Smooth muscle cell (in vitro differentiated cells): ENCODE results near the gene GABBR1. TPM values are rescaled to one million over a fixed set of nuclear protein-coding genes. Genes with fewer than 3 reads are reported as not detected.

Experiments used
- DNase-seq: peaks from one replicate; lab custom pipeline; 2025; ENCODE audit not compliant: unreplicated experiment; lab: John Stamatoyannopoulos, UW
- H2AFZ ChIP-seq: fragments of 200-600 bp; sonication (generic); 2 replicates; pipeline ENCODE4 v1.6.0; 2016; ENCODE audit warnings: antibody characterized with exemption, low read depth, mild to moderate bottlenecking
- H3F3A ChIP-seq: fragments of 200-600 bp; sonication (generic); 2 replicates; pipeline ENCODE4 v1.6.0; 2017; ENCODE audit warnings: antibody characterized with exemption, low read depth
- H3K27ac ChIP-seq: fragments of 200-600 bp; sonication (generic); 2 replicates; pipeline ENCODE4 v1.5.1; 2016; ENCODE audit warnings: low read depth, mild to moderate bottlenecking
- H3K27me3 ChIP-seq: fragments of 200-600 bp; sonication (generic); 2 replicates; pipeline ENCODE4 v1.6.1; 2016; ENCODE audit warnings: low read depth, mild to moderate bottlenecking
- H3K36me3 ChIP-seq: fragments of 200-600 bp; sonication (generic); 2 replicates; pipeline ENCODE4 v1.5.1; 2016; ENCODE audit warnings: low read depth
- H3K4me1 ChIP-seq: fragments of 200-600 bp; sonication (generic); 2 replicates; pipeline ENCODE4 v1.5.1; 2016; ENCODE audit warnings: low read depth
- H3K4me2 ChIP-seq: fragments of 200-600 bp; sonication (generic); 2 replicates; pipeline ENCODE4 v1.6.0; 2016; ENCODE audit warnings: mild to moderate bottlenecking
- H3K4me3 ChIP-seq: fragments of 200-600 bp; sonication (generic); 2 replicates; pipeline ENCODE4 v1.5.1; 2016; ENCODE audit warnings: mild to moderate bottlenecking
- H3K79me2 ChIP-seq: fragments of 200-600 bp; sonication (generic); 2 replicates; pipeline ENCODE4 v1.6.0; 2016; ENCODE audit warnings: low read depth, mild to moderate bottlenecking
- H3K9ac ChIP-seq: fragments of 200-600 bp; sonication (generic); 2 replicates; pipeline ENCODE4 v1.6.0; 2016; ENCODE audit warnings: low read depth
- H3K9me3 ChIP-seq: fragments of 200-600 bp; sonication (generic); replicated peaks from 2 replicates; pipeline ENCODE4 v1.5.1; 2016; ENCODE audit warnings: low read depth
- H4K20me1 ChIP-seq: fragments of 200-600 bp; sonication (generic); 2 replicates; pipeline ENCODE4 v1.6.0; 2016; ENCODE audit warnings: low read depth
- WGBS: methylation state at CpG from one replicate; pipeline ENCODE4 v1.1.7; 2016; ENCODE audit warnings: low lambda C conversion rate; 5-methylcytosine and 5-hydroxymethylcytosine counted together
- polyA plus RNA-seq: library from polyadenylated mRNA; unstranded; fragments of >200 nt; fragmentation: Nextera tagmentation; extraction: Ambion mirVana; gene quantifications from 2 replicates; pipeline ENCODE4 v1.2.1, GENCODE V29; 2016
- small RNA-seq: library from RNA; depleted of rRNA; stranded (forward); fragments of <200 nt; gene quantifications from one replicate; pipeline ENCODE3, GENCODE V24; 2014
- total RNA-seq: library from RNA; depleted of rRNA; stranded (reverse); fragments of >200 nt; gene quantifications from 2 replicates; pipeline ENCODE4 v1.2.3, GENCODE V29; 2014
- TF ChIP-seq, protein P1 (sequence below): fragments of 200-600 bp; sonication (generic); IDR thresholded peaks from 2 replicates; pipeline ENCODE4 v1.5.1; 2017; ENCODE audit warnings: borderline replicate concordance, mild to moderate bottlenecking, antibody characterized with exemption; ENCODE audit not compliant: insufficient read depth, poor library complexity, severe bottlenecking

Gene GABBR1
- total and polyA plus RNA-seq, 2 experiments from 2014 or later: 13.2 to 26.0 TPM

DNA sequence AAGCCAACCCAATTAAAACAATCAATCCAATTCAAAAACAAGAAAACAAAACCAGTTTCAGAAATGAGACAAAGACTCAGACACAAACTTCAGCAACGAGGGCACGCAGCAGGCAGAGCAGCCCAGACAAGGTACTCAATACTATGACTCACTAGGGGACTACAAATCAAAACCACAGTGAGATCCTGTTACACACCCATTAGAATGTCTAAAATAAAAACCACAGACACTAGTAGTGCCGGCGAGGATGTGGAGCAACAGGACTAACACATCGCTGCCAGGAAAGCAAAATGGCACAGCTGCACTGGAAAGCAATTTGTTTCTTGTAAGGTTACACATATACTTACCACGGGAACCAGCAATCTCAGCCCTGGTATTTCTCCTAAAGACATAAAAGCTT is 116.9 kb downstream of the GABBR1 start:
- H3K79me2 ChIP-seq: no peaks in the 10 kb centered on the region
- H3K4me1 ChIP-seq: no peaks in the 10 kb centered on the region
- no peak overlapping the region for H3K4me3 ChIP-seq
- H2AFZ ChIP-seq: no peak overlapping the region
- H3K9ac ChIP-seq: no peak overlapping the region
- H3K27me3 ChIP-seq: no peaks in the 10 kb centered on the region
- DNase-seq: no peak
- H4K20me1 ChIP-seq: no peaks in the 10 kb centered on the region
- no peak overlapping the region for H3K4me2 ChIP-seq
- TF ChIP-seq, protein P1, sequence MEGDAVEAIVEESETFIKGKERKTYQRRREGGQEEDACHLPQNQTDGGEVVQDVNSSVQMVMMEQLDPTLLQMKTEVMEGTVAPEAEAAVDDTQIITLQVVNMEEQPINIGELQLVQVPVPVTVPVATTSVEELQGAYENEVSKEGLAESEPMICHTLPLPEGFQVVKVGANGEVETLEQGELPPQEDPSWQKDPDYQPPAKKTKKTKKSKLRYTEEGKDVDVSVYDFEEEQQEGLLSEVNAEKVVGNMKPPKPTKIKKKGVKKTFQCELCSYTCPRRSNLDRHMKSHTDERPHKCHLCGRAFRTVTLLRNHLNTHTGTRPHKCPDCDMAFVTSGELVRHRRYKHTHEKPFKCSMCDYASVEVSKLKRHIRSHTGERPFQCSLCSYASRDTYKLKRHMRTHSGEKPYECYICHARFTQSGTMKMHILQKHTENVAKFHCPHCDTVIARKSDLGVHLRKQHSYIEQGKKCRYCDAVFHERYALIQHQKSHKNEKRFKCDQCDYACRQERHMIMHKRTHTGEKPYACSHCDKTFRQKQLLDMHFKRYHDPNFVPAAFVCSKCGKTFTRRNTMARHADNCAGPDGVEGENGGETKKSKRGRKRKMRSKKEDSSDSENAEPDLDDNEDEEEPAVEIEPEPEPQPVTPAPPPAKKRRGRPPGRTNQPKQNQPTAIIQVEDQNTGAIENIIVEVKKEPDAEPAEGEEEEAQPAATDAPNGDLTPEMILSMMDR: no peak
- no peaks in the 10 kb centered on the region for H3F3A ChIP-seq
- H3K9me3 ChIP-seq: no peaks in the 10 kb centered on the region
- H3K27ac ChIP-seq: peak overlapping the region; percentile 71
- 47% methylated on average over 6 of the region's 6 CpGs for WGBS
- no peaks in the 10 kb centered on the region for H3K36me3 ChIP-seq

DNA sequence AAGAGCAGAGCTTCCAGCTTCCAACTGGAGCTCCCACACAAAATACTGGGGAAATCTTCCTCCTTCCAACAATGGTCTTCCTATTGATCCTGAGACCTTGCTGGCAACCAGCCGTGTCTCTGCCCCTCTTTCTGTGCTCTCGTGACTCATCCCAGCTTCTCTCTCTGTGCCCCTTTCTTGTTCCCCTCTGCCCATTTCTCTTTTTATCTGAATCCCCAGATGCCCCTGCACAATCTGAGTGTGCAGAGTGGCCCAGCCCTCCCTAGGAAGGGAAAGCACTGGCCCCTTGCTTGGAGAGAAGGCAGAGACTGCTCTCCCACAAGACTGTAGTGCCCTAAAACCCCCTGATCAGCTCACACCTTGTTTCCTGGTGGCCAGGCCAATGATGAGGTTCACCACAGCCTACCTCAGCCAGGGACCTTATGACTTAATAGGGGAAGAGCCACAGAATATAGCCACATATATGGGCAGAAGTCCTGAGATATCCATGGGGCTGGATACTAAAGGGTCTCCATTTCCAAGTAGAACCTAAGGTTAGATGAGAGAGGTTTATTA is 122.2 kb downstream of the GABBR1 start:
- H3K4me1 ChIP-seq: no peaks in the 10 kb centered on the region
- H3K27ac ChIP-seq: no peak overlapping the region
- H2AFZ ChIP-seq: no peak overlapping the region
- no peak overlapping the region for H3K4me2 ChIP-seq
- no peaks in the 10 kb centered on the region for H3K27me3 ChIP-seq
- no peak overlapping the region for H3K4me3 ChIP-seq
- H3F3A ChIP-seq: no peaks in the 10 kb centered on the region
- no peaks in the 10 kb centered on the region for H3K79me2 ChIP-seq
- no peaks in the 10 kb centered on the region for H3K9me3 ChIP-seq
- H3K36me3 ChIP-seq: no peaks in the 10 kb centered on the region
- H4K20me1 ChIP-seq: no peaks in the 10 kb centered on the region
- H3K9ac ChIP-seq: no peak overlapping the region
- no peak for DNase-seq
- WGBS: 85% methylated on average over 2 of the region's 2 CpGs
- TF ChIP-seq, protein P1: no peak

DNA sequence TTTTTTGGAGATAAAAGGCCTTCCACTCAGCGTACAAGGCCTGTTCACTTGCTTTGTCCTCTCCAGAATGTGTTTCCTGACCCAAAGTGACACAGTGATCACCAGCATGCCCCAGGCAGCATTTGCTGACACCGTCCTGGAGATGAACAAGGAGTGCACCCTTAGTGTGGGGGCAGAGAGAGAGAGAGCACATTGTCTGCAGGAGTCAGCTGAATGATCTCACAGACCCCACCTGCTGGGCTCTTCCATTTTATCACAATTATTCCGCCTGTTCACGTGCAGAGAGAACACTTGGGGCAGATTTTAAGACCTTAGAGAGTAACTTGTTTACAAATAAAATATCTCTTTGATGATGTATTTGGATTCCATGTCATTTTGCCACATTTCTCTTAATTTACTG is 122.8 kb downstream of the GABBR1 start:
- Histone ChIP-seq H4K20me1 (no peaks in the 10 kb centered on the region), H3K79me2 (no peaks in the 10 kb centered on the region), H2AFZ (no peak overlapping the region), H3K27me3 (no peaks in the 10 kb centered on the region), H3F3A (no peaks in the 10 kb centered on the region), H3K27ac (no peak overlapping the region), H3K9me3 (no peaks in the 10 kb centered on the region), H3K9ac (no peak overlapping the region), H3K4me3 (no peak overlapping the region), H3K4me1 (no peaks in the 10 kb centered on the region), H3K36me3 (no peaks in the 10 kb centered on the region), H3K4me2 (no peak overlapping the region)
- no peak for DNase-seq
- WGBS: 67% methylated on average over 4 of the region's 4 CpGs
- TF ChIP-seq, protein P1: no peak

Small RNAs within 50 kb of the gene (small RNA-seq; reads per million reads assigned to genes)
- gene SNORD32B (0.13 reads per million), gene SUMO2P1 (3.2 reads per million, percentile 54 among the genes with 10 or more reads in this experiment), gene TMEM183AP1 (0.11 reads per million)

Other genes starting within 250 kb of the GABBR1 start
- gene OR12D2, start 237.6 kb downstream of the GABBR1 start, total RNA-seq: not detected in 2 replicates
- not detected in 2 replicates for gene OR12D2, start 237.6 kb downstream of the GABBR1 start, polyA plus RNA-seq
- not detected in 2 replicates for gene OR12D1, start 218.3 kb downstream of the GABBR1 start, total RNA-seq
- gene OR12D1, start 218.3 kb downstream of the GABBR1 start, polyA plus RNA-seq: not detected in 2 replicates
- gene OR10C1, start 193.9 kb downstream of the GABBR1 start, total RNA-seq: not detected in 2 replicates
- gene OR10C1, start 193.9 kb downstream of the GABBR1 start, polyA plus RNA-seq: not detected in 2 replicates
- not detected in 2 replicates for gene OR11A1, start 176.1 kb downstream of the GABBR1 start, total RNA-seq
- not detected in 2 replicates for gene OR11A1, start 176.1 kb downstream of the GABBR1 start, polyA plus RNA-seq
- not detected in 2 replicates for gene OR2H1, start 176.0 kb downstream of the GABBR1 start, total RNA-seq
- gene OR2H1, start 176.0 kb downstream of the GABBR1 start, polyA plus RNA-seq: not detected in 2 replicates
- gene MAS1L, start 145.2 kb downstream of the GABBR1 start, total RNA-seq: not detected in 2 replicates
- gene MAS1L, start 145.2 kb downstream of the GABBR1 start, polyA plus RNA-seq: not detected in 2 replicates
- gene UBD, start 73.5 kb downstream of the GABBR1 start, total RNA-seq: not detected in 2 replicates
- gene UBD, start 73.5 kb downstream of the GABBR1 start, polyA plus RNA-seq: 0.38 and 0.60 TPM in 2 replicates
- gene OR2H2, start 48.1 kb downstream of the GABBR1 start, total RNA-seq: not detected in 2 replicates
- 0.19 TPM in 1 of 2 replicates, not detected in the other for gene OR2H2, start 48.1 kb downstream of the GABBR1 start, polyA plus RNA-seq
- gene MOG, start 23.9 kb upstream of the GABBR1 start, total RNA-seq: not detected in 2 replicates
- gene MOG, start 23.9 kb upstream of the GABBR1 start, polyA plus RNA-seq: not detected in 2 replicates
- gene ZFP57, start 48.0 kb upstream of the GABBR1 start, total RNA-seq: not detected in 2 replicates
- 0.38 TPM in 1 of 2 replicates, not detected in the other for gene ZFP57, start 48.0 kb upstream of the GABBR1 start, polyA plus RNA-seq
- gene HLA-F, start 90.3 kb upstream of the GABBR1 start, total RNA-seq: 2.7 and 6.9 TPM in 2 replicates
- gene HLA-F, start 90.3 kb upstream of the GABBR1 start, polyA plus RNA-seq: 5.6 and 7.0 TPM in 2 replicates
- 0.22 and 0.36 TPM in 2 replicates for gene HLA-G, start 194.6 kb upstream of the GABBR1 start, total RNA-seq
- gene HLA-G, start 194.6 kb upstream of the GABBR1 start, polyA plus RNA-seq: 1.7 and 3.5 TPM in 2 replicates